ENCODE results near the gene MMD. TPM values are rescaled to one million over a fixed set of nuclear protein-coding genes. Genes with fewer than 3 reads are reported as not detected.

The MMD gene
- total and polyA plus RNA-seq, 5 donors: 10.3 to 19.0 (median 10.8) TPM

- 91% methylated on average over 3 of the region's 3 CpGs for WGBS
- intact Hi-C loops (cut with DNase I): loop anchor here in 1 of 4 donors (10.0 kb wide), 1 partner anchor 110 kb away; no protein-coding TSS in a partner anchor
- Histone ChIP-seq H3K4me1 (ENCODE audit: control insufficient read depth, insufficient read depth, low read length) (no peaks in the 10 kb centered on the region), H3K27me3 (ENCODE audit: control insufficient read depth, insufficient read depth) (no peaks in the 10 kb centered on the region), H3K9me3 (ENCODE audit: control insufficient read depth, low read length) (no peaks in the 10 kb centered on the region), H3K4me3 (ENCODE audit: low read length) (no peak overlapping the region), H3K27ac (ENCODE audit: low read length) (no peak overlapping the region)
- DNase-seq (no peak), ATAC-seq (no peak)
Measured at GRCh38 chr17:55344514-55344997, 77.1 kb downstream of the MMD start.

DNA sequence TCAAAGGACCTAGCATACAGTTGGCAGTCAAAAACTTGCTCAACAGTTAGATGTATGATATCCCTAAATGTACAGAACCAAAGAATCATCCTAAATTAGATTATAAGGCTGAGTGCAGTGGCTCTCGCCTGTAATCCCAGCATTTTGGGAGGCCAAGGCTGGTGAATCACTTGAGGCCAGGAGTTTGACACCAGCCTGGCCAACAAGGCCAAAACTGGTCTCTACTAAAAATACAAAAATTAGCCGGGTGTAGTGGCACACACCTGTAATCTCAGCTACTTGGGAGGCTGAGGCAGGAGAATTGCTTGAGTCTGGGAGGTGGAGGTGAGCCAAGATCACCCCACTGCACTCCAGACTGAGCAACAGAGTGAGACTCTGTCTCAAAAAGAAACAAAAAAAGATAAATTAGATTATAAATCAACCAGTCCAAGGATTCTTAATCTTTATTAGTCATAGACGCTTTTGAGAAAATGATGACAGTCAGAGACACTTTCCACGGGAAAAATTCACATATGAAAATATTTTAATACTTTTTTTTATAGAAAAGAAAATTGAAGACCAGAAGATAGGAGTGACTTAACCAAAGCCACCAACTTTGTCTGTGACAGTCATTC is 77.6 kb downstream of the MMD start:
- intact Hi-C loops (cut with DNase I): loop anchor here in 1 of 4 donors (10.0 kb wide), 1 partner anchor 109 kb away; no protein-coding TSS in a partner anchor
- WGBS: 81% methylated on average over 4 of the region's 4 CpGs
- Histone ChIP-seq H3K27me3 (ENCODE audit: control insufficient read depth, insufficient read depth) (no peaks in the 10 kb centered on the region), H3K4me3 (ENCODE audit: low read length) (no peak overlapping the region), H3K27ac (ENCODE audit: low read length) (no peak overlapping the region), H3K9me3 (ENCODE audit: control insufficient read depth, low read length) (no peaks in the 10 kb centered on the region), H3K4me1 (ENCODE audit: control insufficient read depth, insufficient read depth, low read length) (no peaks in the 10 kb centered on the region)
- ATAC-seq: no peak
- DNase-seq: no peak

DNA sequence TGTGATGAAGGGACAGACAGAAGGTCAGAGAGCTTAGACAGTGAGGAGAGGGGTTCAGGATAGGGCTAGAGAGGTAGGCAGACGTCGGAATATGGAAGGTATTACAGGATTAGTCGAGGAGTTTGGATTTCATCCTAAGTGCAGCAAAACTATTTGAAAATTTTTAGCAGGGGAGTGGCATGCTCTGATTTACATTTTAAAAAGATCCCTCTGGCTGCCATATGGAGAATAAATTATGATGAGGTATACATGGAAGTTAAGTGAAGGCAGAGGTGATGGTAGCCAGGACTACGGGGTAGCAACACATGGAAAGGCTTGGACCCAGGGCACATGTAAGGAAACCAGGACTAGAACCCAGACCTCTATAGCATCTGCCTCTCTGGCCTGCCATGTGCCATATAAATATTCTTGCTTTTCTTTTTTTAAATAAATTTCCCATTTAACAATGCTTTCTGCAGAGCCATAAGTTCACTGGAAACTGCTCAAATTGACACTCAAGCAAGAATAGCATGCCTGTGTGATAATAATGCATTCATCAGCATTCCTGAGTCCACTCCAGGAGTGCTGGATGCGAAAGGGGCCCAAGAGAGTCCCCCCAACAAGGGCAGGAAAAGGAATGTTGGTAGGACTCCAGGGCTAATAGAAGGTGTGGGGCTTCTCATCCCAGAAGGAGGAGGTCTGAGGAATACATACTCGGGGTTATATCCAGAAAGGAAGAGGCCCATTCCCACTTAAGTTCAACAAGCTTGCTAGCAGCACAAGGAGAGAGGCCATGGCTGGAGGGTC is 78.6 kb downstream of the MMD start:
- Histone ChIP-seq H3K9me3 (ENCODE audit: control insufficient read depth, low read length) (no peaks in the 10 kb centered on the region), H3K27me3 (ENCODE audit: control insufficient read depth, insufficient read depth) (no peaks in the 10 kb centered on the region), H3K4me1 (ENCODE audit: control insufficient read depth, insufficient read depth, low read length) (no peaks in the 10 kb centered on the region), H3K27ac (ENCODE audit: low read length) (no peak overlapping the region), H3K4me3 (ENCODE audit: low read length) (no peak overlapping the region)
- WGBS: 80% methylated on average over 6 of the region's 6 CpGs
- ATAC-seq (no peak), DNase-seq (no peak)
- intact Hi-C loops (cut with DNase I): loop anchor here in 1 of 4 donors (10.0 kb wide), 1 partner anchor 108 kb away; no protein-coding TSS in a partner anchor

Other genes with a start within 250 kb of the MMD start
- gene HLF, start 156.9 kb downstream of the MMD start, total RNA-seq: 10 to 100 TPM; 35.6 to 56.6 (median 49.7) TPM
- gene HLF, start 156.9 kb downstream of the MMD start, polyA plus RNA-seq: 17.0 TPM
- not detected for gene SMIM36, start 89.6 kb upstream of the MMD start, total RNA-seq
- gene SMIM36, start 89.6 kb upstream of the MMD start, polyA plus RNA-seq: not detected